Motor neuron (in vitro differentiated cells): ENCODE results near the gene FARS2. TPM values are rescaled to one million over a fixed set of nuclear protein-coding genes. Genes with fewer than 3 reads are reported as not detected.

Source experiments
- ATAC-seq, 8 experiments: fragments of 200-7000 bp; cut with Tn5 transposase; replicated peaks in 6 of 8; 2 replicates each; pipeline ENCODE4 v1.8.0; 2021; ENCODE audit warnings: mild to moderate bottlenecking in 8 of 8, moderate library complexity in 8 of 8
- H3K27ac ChIP-seq, 2 donors: fragments of 250-450 bp; sonication (Bioruptor Pico); 2 replicates each; pipeline ENCODE4 v1.9.0; 2021; ENCODE audit warnings: antibody characterized with exemption in 2 of 2, mild to moderate bottlenecking in 2 of 2, moderate library complexity in 1 of 2
- H3K4me1 ChIP-seq, 2 donors: fragments of 250-450 bp; sonication (Bioruptor Pico); replicated peaks in 1 of 2; 2 replicates each; pipeline ENCODE4 v1.6.1; 2021; ENCODE audit warnings: antibody characterized with exemption in 2 of 2, mild to moderate bottlenecking in 2 of 2, moderate library complexity in 1 of 2
- H3K4me3 ChIP-seq, 5 donors: fragments of 250-450 bp; sonication (Bioruptor Pico); 2 replicates each; pipeline ENCODE4 v1.9.0; 2021; ENCODE audit warnings: antibody characterized with exemption in 5 of 5, mild to moderate bottlenecking in 5 of 5, moderate library complexity in 4 of 5
- WGBS, 10 experiments: fragments of 450-650 bp; shearing (Covaris generic); methylation state at CpG; one replicate each; pipeline ENCODE4 v1.0.0; 2022; 5-methylcytosine and 5-hydroxymethylcytosine counted together
- in situ Hi-C, 9 experiments: fragments of 400-800 bp; cut with MboI; loops; one replicate each; pipeline ENCODE4 v1.15.0; 2021; ENCODE audit warnings: low sequenced_read_pairs in 9 of 9, low pct_unique_long_range_greater_than_20kb in 2 of 9; ENCODE audit not compliant: unreplicated experiment in 9 of 9
- total RNA-seq, 8 experiments: library from RNA; unstranded; fragments of 300-600 nt; gene quantifications; 2 replicates each; pipeline versions ENCODE4 v1.2.3 to v1.2.4, GENCODE V29; 2022

The FARS2 gene
- total RNA-seq, 8 experiments from 2014 or later: 10.9 to 24.1 (median 15.6) TPM

DNA sequence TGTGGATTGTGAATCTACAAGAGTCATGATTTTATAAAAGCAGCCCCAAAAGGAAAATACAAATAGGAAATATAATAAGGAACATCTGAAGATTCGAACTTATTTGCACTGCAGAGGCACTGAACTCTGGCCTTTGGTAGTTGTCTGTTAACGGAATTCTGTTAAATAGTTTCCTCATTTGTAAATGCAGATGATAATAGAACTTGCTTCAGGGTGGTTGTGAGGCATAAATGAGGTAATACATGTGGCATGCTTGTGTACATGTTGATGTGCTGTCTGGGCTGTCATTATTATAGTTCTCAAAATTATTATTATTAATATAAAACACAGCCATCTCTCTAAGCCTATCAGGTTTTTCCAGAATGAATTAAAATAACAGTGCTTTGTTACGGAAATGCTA lies 443.4 kb downstream of the FARS2 start:
- Histone ChIP-seq H3K4me1 (peaks cover 2 to 12% of the 10 kb centered on the region in 2 donors), H3K4me3 (no peak overlapping the region), H3K27ac (no peak overlapping the region)
- in situ Hi-C loops: no loop called here
- 22 to 100% (median 88%) methylated on average over 1 to 3 of the region's 3 CpGs; no CpG with 5 or more reads in 1 of the 10 experiments for WGBS, 10 experiments
- ATAC-seq: peak in 2 of 8 experiments; percentile 71 to 76

DNA sequence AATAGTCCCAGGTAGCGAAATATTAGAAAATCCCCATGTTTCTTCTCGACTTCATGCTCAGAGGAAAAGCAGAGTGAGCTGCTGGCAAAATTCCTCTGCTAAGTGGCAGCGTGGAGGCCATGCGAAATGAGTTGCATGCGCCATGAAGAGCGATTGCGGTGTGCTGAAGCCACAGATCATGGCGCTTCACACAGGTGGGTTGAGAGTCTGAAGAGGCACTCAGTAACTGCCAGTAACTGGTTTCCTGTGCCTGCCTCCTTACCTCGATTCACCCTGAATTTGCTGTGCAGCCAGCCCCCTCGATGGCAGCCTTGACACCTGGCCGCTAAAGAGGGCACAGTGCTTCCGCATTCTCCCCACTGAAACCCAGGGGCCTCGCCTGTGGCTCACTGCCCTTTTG lies 443.9 kb downstream of the FARS2 start:
- Histone ChIP-seq H3K27ac (no peak overlapping the region), H3K4me1 (peaks cover 2 to 12% of the 10 kb centered on the region in 2 donors), H3K4me3 (no peak overlapping the region)
- ATAC-seq: no peak
- WGBS, 10 experiments: 82 to 100% (median 95%) methylated on average over 1 to 11 of the region's 13 CpGs
- in situ Hi-C loops: no loop called here

DNA sequence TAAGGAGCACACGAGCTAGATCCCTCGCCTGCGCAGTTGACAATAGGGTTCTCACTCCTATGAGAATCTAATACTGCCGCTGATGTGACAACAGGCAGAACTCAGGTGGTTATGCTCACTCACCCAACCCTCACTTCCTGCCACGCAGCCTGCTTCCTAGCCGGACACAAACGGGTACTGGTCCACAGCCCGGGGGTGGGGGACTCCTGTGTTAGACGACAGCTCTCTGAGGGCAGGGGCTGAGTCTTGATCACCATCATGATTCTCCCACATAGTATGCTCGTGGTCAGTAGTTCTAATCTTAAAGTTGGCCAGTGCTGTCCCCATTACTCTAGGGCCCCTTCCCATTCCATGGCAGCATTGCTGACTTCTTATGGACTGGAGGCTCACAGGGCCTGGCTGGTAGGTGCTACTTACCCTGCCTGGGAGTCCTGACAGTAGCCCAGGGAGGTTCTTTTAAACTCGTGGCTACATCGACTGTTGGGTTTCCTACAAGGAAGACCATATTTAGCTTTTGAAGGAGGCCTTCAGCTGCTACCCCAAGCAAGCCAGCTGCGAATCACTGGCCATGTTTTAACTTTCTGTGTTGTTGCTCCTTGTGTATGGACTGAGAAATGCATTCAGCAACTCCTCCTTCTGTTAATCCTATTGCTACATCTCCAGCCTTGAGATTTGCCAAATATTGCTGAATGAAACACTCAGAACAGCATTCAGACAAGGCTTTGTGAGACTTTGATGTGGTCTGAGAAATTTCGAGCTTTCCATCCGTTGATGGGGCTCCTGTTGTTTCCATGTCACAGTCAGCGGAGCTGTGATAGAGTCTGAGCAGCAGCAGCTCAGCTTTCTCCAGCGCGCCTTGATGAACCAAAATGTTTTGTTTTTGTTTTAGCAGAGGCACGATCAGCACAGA lies 445.1 kb downstream of the FARS2 start:
- ATAC-seq: no peak
- Histone ChIP-seq H3K4me1 (peaks cover 2 to 4% of the 10 kb centered on the region in 2 donors), H3K27ac (no peak overlapping the region), H3K4me3 (no peak overlapping the region)
- in situ Hi-C loops: no loop called here
- 70 to 100% (median 84%) methylated on average over 1 to 8 of the region's 19 CpGs; no CpG with 5 or more reads in 2 of the 10 experiments for WGBS, 10 experiments

DNA sequence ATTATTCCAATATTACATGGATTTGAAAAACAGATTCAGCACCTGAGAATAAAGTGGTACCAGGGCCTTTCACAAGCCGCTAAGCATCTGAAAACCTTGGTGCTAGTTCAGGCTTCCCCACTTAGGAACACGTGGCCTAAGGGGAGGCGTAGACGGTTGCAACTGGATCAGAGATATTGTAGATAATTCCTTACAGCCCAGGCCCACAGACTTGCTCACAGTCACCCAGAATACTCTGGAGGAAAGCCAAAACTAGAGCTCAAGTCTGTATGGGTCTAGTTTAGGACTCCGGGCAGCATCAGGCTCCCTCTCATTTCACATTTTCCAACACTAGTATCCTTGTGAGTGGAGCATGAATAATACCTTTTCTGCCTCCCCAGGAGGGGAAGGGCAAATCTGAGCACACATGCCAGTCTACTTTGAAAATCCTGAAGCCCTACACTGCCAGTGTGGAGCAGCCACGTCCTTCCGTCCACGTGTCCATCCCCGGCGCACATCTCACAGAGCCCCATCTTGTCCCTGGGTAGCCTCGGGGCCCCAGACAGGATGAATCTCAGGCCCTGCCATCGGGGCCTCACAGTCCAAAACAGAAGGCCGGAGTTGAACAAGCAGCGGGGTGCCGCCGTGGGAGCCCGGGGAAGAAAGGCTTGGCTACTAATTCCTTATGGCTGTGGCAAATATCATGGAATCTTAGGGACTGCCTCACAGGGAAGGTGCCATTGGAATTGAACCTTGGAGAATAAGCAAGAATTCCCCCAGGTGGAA lies 446.1 kb downstream of the FARS2 start:
- Histone ChIP-seq H3K27ac (no peak overlapping the region), H3K4me3 (no peak overlapping the region), H3K4me1 (no peaks in the 10 kb centered on the region)
- no peak for ATAC-seq
- in situ Hi-C loops: no loop called here
- WGBS, 10 experiments: 52 to 100% (median 92%) methylated on average over 2 to 15 of the region's 17 CpGs; no CpG with 5 or more reads in 2 of the 10 experiments

DNA sequence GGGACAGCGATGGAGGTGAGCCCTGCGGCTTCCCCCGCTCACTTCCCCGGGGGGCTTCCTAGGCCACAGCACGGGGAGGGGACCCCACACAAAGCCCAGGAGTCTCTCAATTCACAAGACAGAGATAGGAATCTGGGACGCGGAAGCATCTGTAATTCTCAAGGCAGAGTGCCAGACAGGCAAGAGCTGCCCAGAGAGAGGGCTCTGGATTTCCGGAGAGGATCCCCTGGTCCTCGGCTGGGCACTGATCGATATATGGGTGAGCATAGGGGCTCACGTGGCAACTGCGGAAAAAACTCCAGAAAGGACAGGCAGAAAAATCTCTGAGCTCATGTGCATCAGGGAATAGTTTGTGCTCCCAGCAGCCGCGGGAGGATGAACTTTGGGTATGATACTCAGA lies 449.2 kb downstream of the FARS2 start:
- 74 to 100% (median 100%) methylated on average over 1 to 12 of the region's 14 CpGs; no CpG with 5 or more reads in 2 of the 10 experiments for whole genome bisulfite sequencing, 10 experiments
- no peak overlapping the region for H3K27ac ChIP-seq
- peaks cover 3 to 10% of the 10 kb centered on the region in 2 donors for H3K4me1 ChIP-seq
- H3K4me3 ChIP-seq: no peak overlapping the region
- in situ Hi-C loops: no loop called here
- ATAC-seq: no peak

DNA sequence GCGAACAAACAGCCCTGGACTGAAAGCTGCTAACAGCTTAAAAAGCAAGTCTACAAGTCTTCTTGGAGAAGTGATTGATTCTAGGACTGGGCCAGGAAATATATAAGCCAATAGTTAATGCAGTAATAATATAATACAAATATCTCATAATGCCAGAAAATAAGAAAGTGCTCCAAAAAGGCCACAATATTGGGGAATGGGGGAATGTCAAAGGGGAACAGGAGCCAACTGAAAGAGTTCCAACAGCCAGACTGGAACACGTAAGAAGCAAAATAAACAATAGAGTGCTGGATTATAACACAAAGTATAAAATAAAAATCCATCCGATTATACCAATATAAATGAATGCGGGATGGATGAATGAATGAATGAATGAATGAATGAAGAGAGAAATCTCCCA lies 449.6 kb downstream of the FARS2 start:
- no peak overlapping the region for H3K27ac ChIP-seq
- H3K4me3 ChIP-seq: no peak overlapping the region
- WGBS, 10 experiments: 80 to 100% (median 97%) methylated on average over 2 to 4 of the region's 4 CpGs
- H3K4me1 ChIP-seq: peaks cover 3 to 10% of the 10 kb centered on the region in 2 donors
- in situ Hi-C loops: no loop called here
- ATAC-seq: no peak

DNA sequence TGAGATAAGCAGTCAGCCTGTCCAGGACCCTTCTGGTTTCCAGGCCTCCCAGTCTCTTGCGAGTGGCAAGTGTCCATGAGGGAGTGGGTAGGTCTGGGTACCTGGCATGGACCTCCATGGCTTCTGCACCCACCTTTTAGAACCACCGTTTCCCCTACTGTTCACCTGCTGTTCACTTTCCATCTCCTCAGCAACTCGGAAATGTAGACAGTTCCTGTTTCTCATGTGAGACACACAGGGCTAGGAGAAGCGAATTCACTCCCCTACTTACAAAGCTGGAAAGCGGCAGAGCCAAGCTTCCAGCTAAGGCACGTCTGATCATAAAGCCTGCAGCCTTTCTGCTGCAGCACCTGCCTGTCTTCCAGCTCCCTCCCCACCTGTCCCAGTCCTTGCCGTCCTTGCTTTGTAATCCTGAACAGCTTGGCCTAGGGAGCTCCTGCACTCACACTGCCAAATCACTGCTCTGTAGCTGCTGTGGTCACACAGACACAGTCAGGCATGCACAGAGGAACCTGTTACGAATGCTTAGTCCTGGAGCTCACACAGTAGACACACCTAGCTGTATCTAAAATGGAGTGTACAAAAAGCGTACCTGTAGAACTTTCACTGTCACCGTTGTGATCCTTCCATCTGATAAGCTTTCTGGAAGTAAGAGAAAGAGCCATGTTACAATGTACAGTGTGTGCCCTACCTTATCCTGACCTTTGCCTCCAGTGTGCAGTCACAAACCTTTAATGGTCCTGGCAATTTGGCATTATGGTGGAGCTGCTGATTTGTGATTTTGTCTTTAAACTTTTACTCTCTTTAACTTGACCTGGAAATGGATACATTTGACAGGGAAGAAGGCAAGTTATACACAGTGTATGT lies 451.3 kb downstream of the FARS2 start:
- ATAC-seq: peak in 1 of 8 experiments; percentile 26
- no peak overlapping the region for H3K4me3 ChIP-seq
- WGBS, 10 experiments: 67 to 96% (median 88%) methylated on average over 1 to 6 of the region's 10 CpGs
- H3K27ac ChIP-seq: no peak overlapping the region
- in situ Hi-C loops: no loop called here
- peaks cover 3 to 10% of the 10 kb centered on the region in 2 donors for H3K4me1 ChIP-seq

DNA sequence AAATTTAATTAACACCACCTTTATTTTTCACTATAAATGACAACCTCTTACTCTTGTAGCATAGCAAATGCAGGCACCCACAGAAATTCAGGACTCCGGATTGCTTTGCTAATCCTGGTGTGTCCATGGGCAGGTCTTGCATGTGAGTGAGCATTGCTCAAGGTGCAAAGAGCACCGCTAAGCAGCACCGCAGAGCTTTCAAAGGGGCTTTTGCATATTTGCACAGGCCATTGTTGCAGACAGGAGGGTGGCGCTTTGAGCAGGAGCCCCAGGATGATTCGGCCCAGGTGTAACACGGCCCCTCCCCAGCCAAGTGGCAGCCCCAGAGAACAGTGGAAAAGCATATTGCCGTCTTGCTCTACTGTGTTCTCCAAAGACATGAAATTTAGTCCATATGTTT lies 452.2 kb downstream of the FARS2 start:
- Histone ChIP-seq H3K4me3 (no peak overlapping the region), H3K4me1 (peaks cover 3 to 10% of the 10 kb centered on the region in 2 donors), H3K27ac (no peak overlapping the region)
- WGBS, 10 experiments: 37 to 100% (median 54%) methylated on average over 1 to 7 of the region's 7 CpGs; no CpG with 5 or more reads in 2 of the 10 experiments
- peak in 3 of 8 experiments; percentile 23 to 56 (median 26) for ATAC-seq
- in situ Hi-C loops: no loop called here

DNA sequence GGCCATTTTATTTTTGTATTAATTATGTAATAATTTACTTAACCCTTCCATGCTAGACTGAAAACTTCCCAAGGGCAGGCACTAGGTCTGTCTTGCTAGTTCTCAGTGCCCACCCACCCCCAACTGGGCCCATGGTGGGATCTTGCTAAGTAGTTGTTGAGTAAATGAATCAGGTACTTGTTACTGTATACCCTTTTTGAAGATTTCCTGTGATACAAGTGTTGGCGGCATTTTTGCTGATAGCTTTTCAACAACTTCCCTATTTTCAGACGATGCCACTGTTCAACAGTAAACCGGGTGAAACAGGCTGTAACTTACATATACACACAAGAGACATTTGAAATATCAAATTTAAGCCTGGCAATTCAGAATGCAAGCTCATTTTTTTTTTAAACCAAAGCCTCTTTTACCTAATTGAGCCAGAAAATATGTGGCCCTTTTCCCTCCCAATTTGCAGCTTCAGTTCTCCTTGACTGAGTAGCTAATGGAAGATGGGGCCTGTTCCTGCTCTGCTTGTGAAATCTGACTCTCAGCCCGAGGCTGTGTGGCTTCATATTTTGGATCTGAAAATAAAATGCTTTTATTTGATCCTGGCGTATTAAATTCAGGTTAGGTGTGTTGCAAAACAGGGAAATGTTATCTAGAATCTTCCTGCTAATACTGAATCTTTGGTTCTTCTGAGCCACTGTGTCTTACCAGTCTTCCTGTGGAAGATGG lies 457.1 kb downstream of the FARS2 start:
- in situ Hi-C loops: no loop called here
- ATAC-seq: no peak
- H3K27ac ChIP-seq: no peak overlapping the region
- peaks cover 3 to 10% of the 10 kb centered on the region in 2 donors for H3K4me1 ChIP-seq
- WGBS, 10 experiments: 73 to 100% (median 93%) methylated on average over 1 to 5 of the region's 5 CpGs; no CpG with 5 or more reads in 1 of the 10 experiments
- no peak overlapping the region for H3K4me3 ChIP-seq

DNA sequence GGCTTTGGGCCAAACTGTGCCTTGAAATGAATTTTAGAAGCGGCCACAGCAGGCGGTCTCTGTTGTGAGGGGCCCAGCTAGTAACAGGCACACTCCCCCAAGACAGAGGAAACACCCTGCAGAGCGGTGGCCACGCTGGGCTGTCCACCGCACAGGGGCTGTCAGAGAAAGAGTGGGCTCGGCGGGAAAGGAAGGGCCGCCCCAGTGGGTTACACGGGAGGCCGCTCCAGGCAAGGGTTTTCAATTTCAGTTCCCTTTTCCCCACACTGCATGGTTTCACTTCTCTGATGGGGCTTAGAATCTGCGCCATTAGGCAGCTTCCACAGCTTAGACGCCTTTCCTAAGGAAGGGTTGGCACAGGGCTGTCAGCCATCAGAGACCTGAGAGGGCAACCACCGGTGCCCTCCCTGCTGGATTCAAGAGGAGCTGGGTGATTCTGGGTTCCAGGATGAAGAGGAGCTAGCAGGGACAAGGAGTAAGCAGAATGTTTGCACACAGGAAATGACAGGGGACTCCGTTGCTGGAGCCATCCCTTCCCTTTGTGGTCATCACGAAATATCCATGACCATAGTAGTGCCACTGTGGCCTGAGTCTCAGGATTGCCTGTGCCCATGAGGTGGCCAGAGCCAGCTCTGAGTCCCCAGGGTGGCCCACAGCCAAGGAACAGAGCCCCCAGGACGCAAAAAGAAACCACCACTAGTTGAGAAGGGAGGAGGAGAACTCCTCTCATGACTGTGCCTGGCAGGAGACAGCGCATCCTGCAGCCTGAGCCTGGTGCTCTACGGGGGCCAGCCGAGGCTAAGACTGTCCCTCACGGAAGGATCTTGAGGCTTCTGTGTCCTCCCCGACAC lies 462.8 kb downstream of the FARS2 start:
- Histone ChIP-seq H3K27ac (no peak overlapping the region), H3K4me1 (peaks cover 21 to 24% of the 10 kb centered on the region in 2 donors), H3K4me3 (no peak overlapping the region)
- ATAC-seq: peak in 3 of 8 experiments; percentile 41 to 52 (median 47)
- WGBS, 10 experiments: 31 to 90% (median 70%) methylated on average over 1 to 9 of the region's 21 CpGs; no CpG with 5 or more reads in 1 of the 10 experiments
- in situ Hi-C loops: no loop called here

DNA sequence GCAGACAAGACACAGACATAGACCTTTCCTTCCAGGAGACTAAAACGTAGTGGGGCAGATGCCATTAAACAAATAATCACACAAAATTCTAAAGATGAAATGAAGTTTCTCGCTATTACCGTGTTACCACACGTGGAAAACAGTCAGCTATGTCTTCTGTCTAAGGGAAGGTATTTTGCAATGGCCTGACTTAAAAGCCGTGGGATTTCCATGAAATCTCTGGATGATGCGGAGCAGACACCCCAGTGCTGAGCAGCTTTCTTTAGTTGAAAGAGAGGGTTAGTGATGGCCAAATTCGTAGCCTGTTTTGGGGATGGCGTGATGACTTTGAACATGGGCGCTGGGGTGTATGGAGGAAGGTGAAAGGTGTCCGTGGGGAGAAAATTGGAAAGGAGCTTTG lies 463.6 kb downstream of the FARS2 start:
- WGBS, 10 experiments: 90 to 100% (median 92%) methylated on average over 2 to 9 of the region's 10 CpGs; no CpG with 5 or more reads in 2 of the 10 experiments
- H3K27ac ChIP-seq: no peak overlapping the region
- ATAC-seq: no peak
- in situ Hi-C loops: no loop called here
- H3K4me1 ChIP-seq: peaks cover 30 to 32% of the 10 kb centered on the region in 2 donors
- H3K4me3 ChIP-seq: no peak overlapping the region
